SHP77 (cell line): ENCODE data around the gene GARRE1.
A peak's percentile ranks its signal among the peaks of the same experiment; 100 is the strongest.
"Not testable (repeated sequence)": the region's sequence is repeated elsewhere in the genome, so short reads cannot be mapped to it uniquely, and the experiment has no call there.

Experiments used
- DNase-seq, 2 experiments: peaks; one replicate each; lab custom pipeline; 2025; lab: John Stamatoyannopoulos, UW

Gene GARRE1

DNA sequence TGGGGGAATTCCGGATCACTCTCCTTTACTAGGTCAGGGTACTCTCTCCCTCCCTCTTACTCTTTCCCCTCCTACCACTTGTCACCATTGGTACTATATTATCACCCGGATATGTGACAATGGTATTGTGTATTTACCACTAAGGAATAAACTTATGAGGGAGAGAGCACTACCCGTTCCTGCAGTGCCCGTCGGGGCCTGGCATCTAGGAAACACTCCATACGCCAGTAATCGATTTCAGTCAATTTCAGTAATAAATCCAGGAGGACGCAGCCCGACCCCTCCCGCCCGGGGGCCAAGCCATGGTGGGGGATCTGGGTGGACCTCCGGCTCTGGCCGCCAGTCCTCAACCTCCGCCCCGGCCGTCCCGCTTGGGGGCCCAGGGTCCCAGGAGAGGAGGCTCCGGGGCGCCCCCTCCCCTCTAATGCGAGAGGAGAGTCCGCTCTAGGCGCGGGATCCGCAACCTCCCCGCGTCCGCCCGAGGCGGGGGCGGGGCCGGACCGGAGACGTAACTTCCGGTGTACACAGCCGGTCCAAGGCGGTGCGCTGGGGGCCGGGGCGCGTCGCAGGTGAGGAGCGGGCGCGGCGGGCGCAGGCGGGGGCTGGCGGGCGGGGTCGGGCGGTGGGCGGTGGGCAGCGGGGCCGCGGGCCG is at the start of gene GARRE1:
TSS of gene GARRE1 (plus strand) at position 509 of the 652 bp plus-strand sequence. CDS start 45,920 bp downstream, outside the sequence.
- peak; percentile 80 to 83 for DNase-seq

GRCh38 chr19:34205324-34205723 is 49.0 kb upstream of the GARRE1 start:
- DNase-seq = not testable (repeated sequence)

GRCh38 chr19:34208291-34208884 is 46.0 kb upstream of the GARRE1 start:
- DNase-seq = no peak

- DNase-seq = no peak
Observed at GRCh38 chr19:34209726-34210125, 44.6 kb upstream of the GARRE1 start.

- DNase-seq = no peak
Observed at GRCh38 chr19:34213283-34213682, 41.1 kb upstream of the GARRE1 start.

DNA sequence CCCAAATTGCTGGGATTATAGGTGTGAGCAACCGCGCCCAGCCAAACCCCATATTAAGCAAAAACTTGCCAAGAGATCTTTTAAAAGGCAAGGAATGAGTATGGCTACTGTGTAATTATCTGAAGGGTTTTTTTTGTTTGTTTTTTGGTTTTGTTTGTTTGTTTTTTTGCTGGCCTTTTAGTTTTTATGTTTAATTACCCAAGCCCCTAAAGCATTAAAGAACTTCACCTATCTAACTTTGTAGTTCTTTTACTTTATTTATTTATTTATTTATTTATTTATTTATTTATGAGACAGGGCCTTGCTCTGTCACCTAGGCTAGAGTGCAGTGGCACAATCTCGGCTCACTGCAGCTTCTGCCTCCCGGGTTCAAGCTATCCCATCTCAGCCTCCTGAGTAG is 40.3 kb upstream of the GARRE1 start:
- DNase-seq = no peak

- DNase-seq = no peak
Observed at GRCh38 chr19:34215006-34215665, 39.2 kb upstream of the GARRE1 start.

- DNase-seq = no peak
Observed at GRCh38 chr19:34215666-34216038, 38.7 kb upstream of the GARRE1 start.

DNA sequence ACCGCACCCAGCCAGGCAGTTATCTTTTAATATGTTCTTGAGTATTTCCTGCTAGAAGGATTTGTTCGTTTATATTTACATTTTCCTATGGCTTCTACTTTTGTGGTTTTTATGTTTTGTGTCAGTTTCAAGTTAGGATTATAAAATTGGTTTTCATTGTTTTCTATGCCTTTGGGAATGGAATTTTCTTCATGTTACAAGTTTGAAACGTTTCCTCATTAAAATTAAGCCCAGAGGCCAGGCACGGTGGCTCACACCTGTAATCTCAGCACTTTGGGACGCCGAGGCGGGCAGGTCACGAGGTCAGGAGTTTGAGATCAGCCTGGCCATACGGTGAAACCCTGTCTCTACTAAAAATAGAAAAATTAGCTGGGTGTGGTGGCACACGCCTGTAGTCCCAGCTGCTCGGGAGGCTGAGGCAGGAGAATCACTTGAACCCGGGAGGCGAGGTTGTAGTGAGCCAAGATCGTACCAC is 37.6 kb upstream of the GARRE1 start:
- not testable (repeated sequence) for DNase-seq

GRCh38 chr19:34217952-34218817 is 36.2 kb upstream of the GARRE1 start:
- peak; percentile 87 to 89 for DNase-seq

DNA sequence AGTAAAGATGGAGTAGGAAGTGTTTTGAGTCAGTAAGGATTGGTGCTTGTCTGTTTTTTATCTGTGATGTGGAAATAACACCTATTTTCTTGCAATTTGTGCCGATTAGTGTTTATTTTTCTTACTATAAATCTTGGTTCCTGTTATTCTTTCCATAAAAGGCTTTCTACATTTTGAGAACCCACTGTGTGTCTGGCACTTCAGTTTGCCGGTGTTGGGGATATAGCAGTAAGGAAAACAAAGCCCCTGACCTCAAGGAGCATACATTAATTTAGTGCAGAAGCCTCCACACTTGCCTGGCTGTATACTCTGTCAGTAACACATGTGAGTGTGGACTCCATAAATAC is 35.6 kb upstream of the GARRE1 start:
- DNase-seq = no peak

GRCh38 chr19:34220472-34221063 is 33.8 kb upstream of the GARRE1 start:
- DNase-seq = peak; percentile 51 to 79

GRCh38 chr19:34222386-34222785 is 32.0 kb upstream of the GARRE1 start:
- no peak for DNase-seq

DNA sequence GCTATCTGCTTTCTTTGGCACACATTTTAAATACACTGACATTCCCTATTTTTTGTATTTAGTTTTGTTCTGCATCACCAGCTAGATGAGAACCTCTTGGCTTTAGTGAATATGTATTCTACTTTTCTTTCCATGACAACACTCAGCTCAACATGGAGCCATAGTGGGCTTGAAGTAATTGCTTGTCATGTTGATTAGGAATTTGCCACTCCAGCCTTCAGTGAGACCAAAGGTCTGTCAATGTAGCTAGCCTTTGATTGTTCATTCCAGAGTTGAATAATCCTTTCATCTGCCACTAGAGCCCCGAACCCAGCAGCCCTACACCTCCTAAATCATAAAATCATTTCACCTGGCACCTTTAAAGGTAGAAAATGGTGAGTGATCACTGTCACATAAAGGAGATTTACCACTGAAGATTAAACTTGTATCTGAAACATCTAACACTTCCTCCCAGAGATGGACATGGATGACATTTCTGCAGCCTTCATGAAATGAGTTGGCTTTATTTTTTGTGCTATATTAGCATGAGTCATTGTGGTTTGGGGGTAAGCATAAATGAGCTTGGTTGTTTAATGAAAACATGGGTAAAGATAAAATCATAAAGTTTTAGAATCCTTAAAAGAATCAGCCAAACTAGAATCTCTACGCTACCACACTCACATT is 29.2 kb upstream of the GARRE1 start:
- DNase-seq = no peak

DNA sequence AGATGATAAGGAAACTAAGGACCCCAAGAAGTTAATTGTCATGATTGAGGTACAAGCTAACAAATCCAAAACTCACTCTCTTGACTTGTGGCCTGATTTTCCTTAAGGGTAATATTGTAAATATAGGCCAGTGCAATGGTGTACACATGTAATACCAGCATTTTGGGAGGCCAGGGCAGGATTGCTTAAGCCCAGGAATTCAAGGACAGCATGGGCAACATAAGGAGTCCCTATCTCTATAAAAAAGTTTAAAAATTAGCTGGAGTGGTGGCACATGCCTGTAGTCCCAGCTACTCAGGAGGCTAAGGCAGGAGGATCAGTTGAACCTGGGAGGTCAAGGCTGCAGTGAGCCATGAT is 28.7 kb upstream of the GARRE1 start:
- no peak for DNase-seq

GRCh38 chr19:34226036-34226435 is 28.3 kb upstream of the GARRE1 start:
- no peak for DNase-seq

- DNase-seq = no peak
Observed at GRCh38 chr19:34228347-34228746, 26.0 kb upstream of the GARRE1 start.

DNA sequence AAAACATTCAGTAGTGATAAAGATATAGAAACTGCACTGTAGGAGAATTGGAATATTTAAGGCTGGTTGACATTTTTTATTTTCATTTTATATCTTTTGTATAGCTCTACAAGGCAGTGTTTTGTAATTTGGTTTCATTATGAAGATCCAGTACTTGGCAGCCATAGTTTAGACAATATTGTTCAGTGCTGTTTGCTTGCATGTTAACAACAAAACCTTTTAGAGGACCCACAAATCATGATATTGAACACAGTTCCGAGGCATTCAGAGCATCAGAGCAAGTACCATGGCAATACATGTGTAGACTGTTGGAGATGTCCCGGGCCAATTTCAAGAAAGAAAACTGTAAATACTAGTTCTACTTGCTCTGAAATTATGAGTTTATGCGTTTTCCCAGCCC is 25.6 kb upstream of the GARRE1 start:
- no peak for DNase-seq

DNA sequence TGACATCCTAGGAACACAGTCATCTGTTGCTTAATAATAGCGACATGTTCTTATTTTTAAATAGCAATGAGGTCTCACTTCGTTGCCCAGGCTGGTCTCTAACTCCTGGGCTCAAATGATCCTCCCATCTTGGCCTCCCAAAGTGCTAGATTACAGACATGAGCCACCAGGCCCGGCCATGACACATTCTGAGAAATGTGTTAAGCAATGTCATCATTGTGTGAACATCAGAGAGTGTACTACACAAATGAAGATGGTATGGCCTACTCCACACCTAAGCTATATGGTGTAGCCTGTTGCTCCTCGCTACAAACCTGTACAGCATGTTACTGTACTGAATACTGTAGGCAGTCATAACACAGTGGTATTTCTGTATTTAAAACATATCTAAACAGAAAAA is 24.6 kb upstream of the GARRE1 start:
- DNase-seq = no peak

GRCh38 chr19:34230820-34231219 is 23.5 kb upstream of the GARRE1 start:
- DNase-seq = no peak

DNA sequence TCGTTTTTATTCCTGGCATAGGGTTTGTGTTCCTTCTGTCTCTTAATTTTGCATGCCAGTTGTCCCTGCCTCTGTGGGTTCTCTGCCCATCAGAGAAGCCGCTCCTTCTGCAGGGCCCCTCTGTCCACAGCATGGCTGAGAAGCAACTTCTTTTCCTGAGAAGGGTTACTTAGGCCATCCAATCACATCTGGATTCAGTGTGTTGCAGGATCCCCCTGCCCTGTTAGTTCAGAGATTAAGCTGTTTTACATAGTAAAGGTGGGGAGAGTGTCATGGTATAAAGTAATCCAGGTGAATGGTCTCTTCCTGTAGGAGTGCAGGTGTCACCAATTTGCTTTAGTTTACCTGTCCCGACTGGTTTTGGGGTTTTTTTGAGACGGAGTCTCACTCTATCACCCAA is 22.9 kb upstream of the GARRE1 start:
- no peak for DNase-seq
